ENCODE data around the gene BMPER.

DNA sequence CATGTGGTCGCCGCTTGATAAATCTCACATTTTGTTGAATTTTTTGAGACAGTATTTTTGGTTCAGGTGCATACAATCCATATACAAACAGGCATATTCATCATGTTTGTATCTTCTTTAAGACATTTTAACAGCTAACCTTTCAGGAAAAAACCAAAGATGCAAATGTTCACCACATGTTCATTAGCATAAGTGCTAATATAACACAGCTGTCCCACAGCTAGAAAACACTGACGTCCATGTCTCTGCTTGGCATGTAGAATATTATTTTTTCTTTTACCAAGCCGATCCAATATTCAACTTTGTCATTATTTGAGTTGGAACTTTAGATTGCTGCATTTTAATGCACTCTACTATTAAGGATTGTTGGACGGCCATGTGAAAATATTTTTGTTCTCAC is 31.2 kb downstream of the BMPER start:
- TF ChIP-seq SREBF2 (IDR thresholded peaks at IDR 0.05; ENCODE audit: low read length) (no peak), ELK1 (IDR thresholded peaks at IDR 0.05; ENCODE audit: low read depth, low read length) (no peak), JUND (IDR thresholded peaks at IDR 0.05; ENCODE audit: low read depth, low read length) (no peak), SMAD1 (IDR thresholded peaks at IDR 0.05; ENCODE audit: low read depth, partially characterized antibody) (no peak)
- TF ChIP-seq, protein P1, sequence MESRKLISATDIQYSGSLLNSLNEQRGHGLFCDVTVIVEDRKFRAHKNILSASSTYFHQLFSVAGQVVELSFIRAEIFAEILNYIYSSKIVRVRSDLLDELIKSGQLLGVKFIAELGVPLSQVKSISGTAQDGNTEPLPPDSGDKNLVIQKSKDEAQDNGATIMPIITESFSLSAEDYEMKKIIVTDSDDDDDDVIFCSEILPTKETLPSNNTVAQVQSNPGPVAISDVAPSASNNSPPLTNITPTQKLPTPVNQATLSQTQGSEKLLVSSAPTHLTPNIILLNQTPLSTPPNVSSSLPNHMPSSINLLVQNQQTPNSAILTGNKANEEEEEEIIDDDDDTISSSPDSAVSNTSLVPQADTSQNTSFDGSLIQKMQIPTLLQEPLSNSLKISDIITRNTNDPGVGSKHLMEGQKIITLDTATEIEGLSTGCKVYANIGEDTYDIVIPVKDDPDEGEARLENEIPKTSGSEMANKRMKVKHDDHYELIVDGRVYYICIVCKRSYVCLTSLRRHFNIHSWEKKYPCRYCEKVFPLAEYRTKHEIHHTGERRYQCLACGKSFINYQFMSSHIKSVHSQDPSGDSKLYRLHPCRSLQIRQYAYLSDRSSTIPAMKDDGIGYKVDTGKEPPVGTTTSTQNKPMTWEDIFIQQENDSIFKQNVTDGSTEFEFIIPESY (IDR thresholded peaks at IDR 0.05) = no peak
